Fibroblast of upper back skin (primary cell): Measurements from ENCODE around the gene C2CD2.
A peak's percentile ranks its signal among the peaks of the same experiment; 100 is the strongest.
"Not testable (repeated sequence)": the region's sequence is repeated elsewhere in the genome, so short reads cannot be mapped to it uniquely, and the experiment has no call there.

Experiments used
- DNase-seq: peaks from one replicate; pipeline ENCODE4 v3.0.0-alpha.2; 2013

The C2CD2 gene

DNA sequence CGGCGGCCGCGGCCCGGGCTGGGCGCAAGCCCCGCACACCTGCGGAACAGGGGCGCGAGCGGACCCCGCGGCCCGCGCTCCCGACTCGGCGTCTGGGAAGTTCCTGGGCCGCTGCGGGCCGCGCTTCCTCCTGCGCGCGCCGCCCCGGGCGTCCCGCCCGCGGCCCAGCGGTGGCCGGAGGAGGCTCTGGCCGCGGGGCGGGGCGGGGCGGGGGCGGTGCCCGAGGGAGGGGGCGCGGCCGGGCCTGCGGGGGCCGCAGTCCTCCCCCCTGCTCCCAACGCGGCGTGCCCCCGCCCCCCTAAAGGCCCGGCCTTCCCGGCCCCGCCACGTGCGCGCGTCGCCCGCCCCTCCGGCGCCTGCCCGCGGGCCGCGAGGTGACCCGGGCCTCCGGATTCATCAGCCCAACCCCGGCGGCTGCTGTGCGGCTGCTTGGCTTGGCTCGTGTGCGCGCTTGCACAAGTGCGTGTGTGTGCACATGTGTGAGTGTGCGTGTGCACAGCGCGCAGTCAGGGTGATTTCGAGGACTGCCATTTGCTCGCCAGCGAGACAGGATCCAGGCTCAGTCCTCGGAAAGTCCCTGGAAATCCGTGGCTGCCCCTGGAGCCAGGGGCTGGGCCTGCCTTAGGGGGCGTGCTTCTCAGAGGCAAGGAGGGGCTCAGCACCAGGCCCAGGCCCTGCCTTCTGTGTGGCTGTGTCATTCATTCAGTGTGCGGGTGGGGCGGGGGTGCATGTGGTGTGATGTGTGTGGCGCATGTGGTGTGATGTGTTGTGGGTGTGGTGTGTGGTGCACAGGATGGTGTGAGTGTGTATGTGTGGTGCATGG is at the start of gene C2CD2:
C2CD2 (minus strand) TSS at position 188 of the 823 bp plus-strand sequence. CDS start 370 bp downstream, outside the sequence.
- peak; percentile 74 for DNase-seq

DNA sequence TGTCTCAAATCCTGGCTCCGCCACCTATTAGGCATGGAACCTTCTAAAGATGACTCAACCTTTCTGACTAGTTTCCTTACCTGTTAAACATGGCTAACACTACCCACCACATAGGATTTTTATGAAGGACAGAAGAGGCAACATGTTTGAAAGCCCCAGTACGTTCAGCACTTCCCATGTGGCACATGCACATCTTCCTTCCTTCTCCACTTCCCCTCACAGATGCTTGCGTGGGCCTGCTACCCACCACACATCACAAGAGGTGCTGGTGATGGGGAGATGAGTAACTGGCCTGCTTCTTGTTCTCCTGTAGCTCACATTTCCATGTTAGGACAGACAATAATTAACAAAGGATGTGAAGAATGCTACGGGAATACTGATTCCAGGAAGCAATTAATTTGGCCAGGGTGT is 49.2 kb upstream of the C2CD2 start:
- DNase-seq: peak; percentile 70

- peak; percentile 92 for DNase-seq
Measured at GRCh38 chr21:42002421-42002958, 48.7 kb upstream of the C2CD2 start.

- DNase-seq: no peak
Measured at GRCh38 chr21:42001781-42002180, 48.0 kb upstream of the C2CD2 start.

DNA sequence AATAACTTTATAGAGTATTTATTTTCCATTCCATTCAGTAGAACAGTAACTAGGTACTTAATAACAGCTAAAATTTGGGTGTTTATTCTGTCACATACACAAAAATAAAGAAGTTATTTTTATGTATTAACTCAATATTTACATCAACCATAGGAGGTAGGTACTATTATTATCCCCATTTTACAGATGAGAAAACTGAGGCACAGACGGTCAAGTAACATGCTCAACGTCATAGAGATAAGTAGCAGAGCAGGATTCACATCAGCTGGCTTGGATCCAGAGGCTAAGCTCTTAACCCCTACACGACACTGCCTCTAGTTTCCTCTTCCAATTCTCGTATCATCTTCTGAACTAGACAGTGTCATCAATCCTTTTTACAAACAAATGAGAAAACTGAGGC is 47.1 kb upstream of the C2CD2 start:
- no peak for DNase-seq

DNA sequence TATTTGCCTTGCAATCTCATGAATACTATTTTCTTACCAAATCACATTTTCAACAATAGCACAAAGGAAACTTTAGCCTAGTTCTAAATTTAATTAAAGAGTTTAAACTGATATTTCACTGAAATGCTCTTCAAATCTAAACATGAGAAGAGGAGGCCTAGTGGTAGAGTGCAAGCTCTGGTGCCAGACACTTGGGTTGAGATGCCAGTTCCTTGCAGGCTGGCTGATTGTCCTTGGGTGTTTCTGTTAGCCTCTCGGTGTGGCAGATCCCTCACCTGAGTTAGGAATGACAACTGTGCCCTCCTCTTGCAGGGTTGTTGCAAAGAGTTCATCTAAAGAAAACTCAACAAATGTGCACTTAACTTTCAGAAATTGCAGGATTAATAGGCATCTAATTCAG is 43.8 kb upstream of the C2CD2 start:
- no peak for DNase-seq

- no peak for DNase-seq
Measured at GRCh38 chr21:41995577-41995976, 41.8 kb upstream of the C2CD2 start.

DNA sequence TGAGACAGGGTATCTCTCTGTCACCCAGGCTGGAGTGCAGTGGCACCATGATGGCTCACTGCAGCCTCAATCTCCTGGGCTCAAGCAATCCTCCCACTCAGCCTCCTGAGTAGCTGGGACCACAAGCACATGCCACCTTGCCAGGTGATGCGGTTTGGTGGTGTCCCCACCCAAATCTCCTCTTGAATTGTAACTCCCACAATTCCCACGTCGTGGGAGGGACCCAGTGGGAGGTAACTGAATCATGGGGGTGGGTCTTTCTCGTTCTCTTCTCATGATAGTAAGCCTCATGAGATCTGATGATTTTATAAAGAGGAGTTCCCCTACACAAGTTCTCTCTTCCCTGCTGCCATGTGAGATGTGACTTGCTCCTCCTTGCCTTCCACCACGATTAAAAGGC is 40.8 kb upstream of the C2CD2 start:
- not testable (repeated sequence) for DNase-seq

GRCh38 chr21:41993744-41994143 is 39.9 kb upstream of the C2CD2 start:
- DNase-seq: peak; percentile 90

DNA sequence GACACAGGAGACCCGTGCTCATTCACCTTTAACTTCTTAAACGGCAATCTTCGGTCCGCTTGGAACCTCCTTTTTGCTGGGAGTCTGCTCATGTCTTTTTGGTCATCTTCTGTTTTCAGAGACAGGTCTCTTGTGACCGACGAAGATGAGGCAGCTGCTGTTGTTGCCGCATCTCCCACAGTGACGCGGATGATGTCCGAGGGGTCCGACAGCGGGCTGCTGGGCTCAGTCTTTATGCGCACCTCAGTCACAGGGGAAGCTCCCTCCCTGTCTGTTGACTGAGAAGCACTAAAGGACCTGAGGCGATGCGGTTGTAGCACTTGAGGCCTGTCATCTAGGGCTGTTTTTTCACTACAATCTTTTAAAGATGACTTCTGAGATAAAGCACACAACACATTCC is 38.8 kb upstream of the C2CD2 start:
- DNase-seq: no peak

DNA sequence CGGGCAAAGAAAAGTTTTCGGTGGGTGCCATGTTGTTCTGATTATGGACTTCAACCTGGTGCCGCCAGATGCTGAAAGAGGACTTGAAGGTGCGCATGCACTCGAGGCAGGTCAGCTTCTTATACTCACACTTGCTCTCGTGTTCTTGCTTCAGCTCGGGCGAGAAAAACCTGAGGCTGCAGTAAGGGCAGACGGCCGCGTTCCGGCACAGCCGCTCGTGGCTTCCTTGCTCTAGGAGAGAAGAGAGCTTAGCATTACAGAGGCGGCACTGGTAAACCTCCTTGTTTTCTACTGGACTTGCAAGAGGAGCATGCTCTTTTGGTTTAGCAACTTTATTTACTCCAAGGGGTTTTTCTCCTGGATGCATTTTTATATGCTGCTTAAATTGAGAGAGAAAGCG is 37.8 kb upstream of the C2CD2 start:
- no peak for DNase-seq

GRCh38 chr21:41989698-41990097 is 35.9 kb upstream of the C2CD2 start:
- no peak for DNase-seq

DNA sequence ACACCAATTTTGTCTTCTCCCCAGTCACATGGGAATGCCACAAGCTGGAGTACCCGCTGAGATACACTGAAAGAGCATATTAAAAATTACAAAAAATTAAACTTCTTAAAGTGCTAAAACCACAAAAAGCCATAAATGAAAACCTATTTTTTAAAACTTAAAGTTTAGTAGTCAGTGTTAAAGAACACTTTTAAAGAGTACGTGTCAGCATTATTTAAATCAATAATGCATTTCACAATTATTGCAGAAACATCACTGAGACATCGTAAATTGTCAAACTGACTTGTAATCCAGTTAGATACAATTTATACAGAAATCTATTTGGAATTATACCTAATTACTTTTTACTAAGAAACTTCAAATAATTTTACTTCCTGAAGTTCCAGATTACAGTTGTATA is 33.5 kb upstream of the C2CD2 start:
- DNase-seq: no peak

DNA sequence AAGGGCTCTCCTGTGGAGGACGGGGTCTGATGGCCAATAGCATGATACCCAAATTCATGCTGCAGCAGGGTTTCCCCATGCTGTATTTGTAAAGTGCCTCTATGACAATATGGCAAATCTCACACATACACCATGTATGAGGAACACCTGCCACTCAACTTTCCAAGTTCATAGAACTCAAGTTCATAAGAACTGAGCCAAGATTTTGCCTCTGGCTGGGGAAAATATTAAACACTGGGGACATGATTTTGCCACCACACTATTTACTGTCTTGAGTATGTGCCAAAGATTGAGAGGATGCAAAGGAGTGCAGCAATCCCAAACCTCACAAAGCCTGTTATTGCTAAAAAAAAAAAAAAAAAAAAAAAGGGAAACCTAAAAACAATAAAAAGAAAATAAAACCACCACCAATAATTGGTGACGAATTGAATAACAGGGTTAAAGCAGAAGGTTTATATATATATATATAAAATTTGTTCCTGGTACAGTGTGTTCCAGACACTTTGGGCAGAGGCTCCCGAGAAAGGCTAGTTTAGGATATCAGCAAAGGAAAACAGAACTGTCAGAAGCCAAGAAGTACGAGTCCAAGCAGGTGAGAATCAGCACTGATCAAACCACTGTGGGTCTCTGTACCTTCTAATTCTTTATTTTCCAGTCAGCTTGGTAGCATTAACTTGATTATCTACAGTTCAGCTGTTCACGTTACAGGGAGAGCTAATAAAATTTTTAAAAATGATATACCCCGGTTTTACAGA is 32.0 kb upstream of the C2CD2 start:
- DNase-seq: no peak

GRCh38 chr21:41983229-41983628 is 29.4 kb upstream of the C2CD2 start:
- no peak for DNase-seq

- no peak for DNase-seq
Measured at GRCh38 chr21:41980561-41980960, 26.7 kb upstream of the C2CD2 start.

- no peak for DNase-seq
Measured at GRCh38 chr21:41979751-41980369, 26.0 kb upstream of the C2CD2 start.

GRCh38 chr21:41979335-41979734 is 25.5 kb upstream of the C2CD2 start:
- no peak for DNase-seq

GRCh38 chr21:41977034-41977950 is 23.5 kb upstream of the C2CD2 start:
- no peak for DNase-seq

GRCh38 chr21:41976611-41977010 is 22.8 kb upstream of the C2CD2 start:
- DNase-seq: no peak

DNA sequence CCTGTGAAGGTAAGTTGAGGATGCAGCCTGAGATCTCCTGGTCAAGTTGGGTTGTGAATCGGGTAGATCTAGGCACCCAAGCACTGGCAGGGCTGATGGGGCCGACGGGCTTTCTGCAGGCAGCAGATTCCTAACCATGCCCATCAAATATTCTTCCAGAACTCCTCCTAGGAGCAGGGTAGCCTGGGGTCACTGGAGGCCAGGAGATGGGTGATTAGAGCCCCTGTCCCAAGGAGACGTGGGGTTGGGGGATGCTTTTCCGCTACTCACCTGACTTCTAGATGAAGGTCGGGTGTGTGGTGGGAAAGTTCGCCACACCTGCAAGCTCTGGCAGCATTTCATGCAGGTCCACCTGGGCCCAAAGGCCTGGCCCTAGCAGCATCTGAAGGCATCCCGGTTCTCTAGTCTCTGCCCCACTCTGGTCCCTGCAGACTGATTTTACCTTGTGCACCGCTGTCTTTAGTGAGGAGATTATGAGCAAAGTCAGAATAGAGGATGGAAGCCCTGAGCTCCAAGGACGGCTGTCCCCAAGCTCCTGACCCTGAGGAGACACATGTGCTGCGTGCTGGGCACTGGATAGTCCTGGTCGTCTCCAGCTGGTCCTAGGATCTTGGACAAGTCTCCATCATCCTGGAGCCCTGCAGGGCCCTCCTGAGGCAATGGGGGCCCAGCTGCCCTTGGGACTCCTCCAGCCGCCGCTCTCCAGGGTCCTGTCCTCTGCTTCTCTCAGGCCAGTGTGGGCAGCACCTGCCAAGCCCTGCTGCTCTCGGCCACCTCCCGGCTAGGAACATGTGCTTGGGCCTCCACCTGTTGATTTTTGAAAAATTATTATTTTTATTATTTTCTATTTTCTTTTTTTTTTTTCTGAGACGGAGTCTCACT is 21.8 kb upstream of the C2CD2 start:
- no peak for DNase-seq

DNA sequence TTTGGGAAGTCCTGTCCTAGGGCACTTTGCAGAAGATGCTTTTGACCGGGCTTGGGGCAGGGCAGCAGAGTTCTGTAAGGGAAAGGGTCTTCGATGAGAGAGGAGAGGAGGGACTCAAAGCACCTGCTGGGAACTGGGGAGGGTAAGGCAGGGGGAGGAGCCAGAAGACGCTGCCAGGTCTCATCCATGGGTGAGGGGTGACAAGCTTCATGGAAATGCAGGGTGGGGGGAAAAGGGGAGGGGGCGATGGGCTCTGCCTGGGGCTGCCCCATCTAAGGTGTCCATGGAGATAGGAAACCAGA is 20.9 kb upstream of the C2CD2 start:
- DNase-seq: no peak
